GM21529 (cell line): ENCODE measurements around the gene C22orf31.

Experiments
- ATAC-seq: cut with Tn5 transposase; IDR thresholded peaks from one replicate; pipeline ENCODE4 v1.9.1; 2021; ENCODE audit not compliant: unreplicated experiment

C22orf31 gene

GRCh38 chr22:29030016-29030617 lies 31.5 kb downstream of the C22orf31 start:
- ATAC-seq: no peak

- no peak for ATAC-seq
Measured at GRCh38 chr22:29029202-29030000, 32.2 kb downstream of the C22orf31 start.

GRCh38 chr22:29028468-29028867 lies 33.2 kb downstream of the C22orf31 start:
- ATAC-seq: no peak

GRCh38 chr22:29026579-29026978 lies 35.1 kb downstream of the C22orf31 start:
- ATAC-seq: no peak

GRCh38 chr22:29023172-29023796 lies 38.3 kb downstream of the C22orf31 start:
- no peak for ATAC-seq

GRCh38 chr22:29022101-29022817 lies 39.4 kb downstream of the C22orf31 start:
- ATAC-seq: no peak

GRCh38 chr22:29018293-29019189 lies 43.1 kb downstream of the C22orf31 start:
- no peak for ATAC-seq

GRCh38 chr22:29016067-29016938 lies 45.3 kb downstream of the C22orf31 start:
- no peak for ATAC-seq

- ATAC-seq: no peak
Measured at GRCh38 chr22:29014773-29015172, 46.9 kb downstream of the C22orf31 start.

GRCh38 chr22:29014293-29014692 lies 47.3 kb downstream of the C22orf31 start:
- ATAC-seq: no peak

GRCh38 chr22:29012952-29013351 lies 48.7 kb downstream of the C22orf31 start:
- ATAC-seq: no peak

GRCh38 chr22:29012101-29012433 lies 49.6 kb downstream of the C22orf31 start:
- ATAC-seq: no peak

GRCh38 chr22:29011240-29012100 lies 50.2 kb downstream of the C22orf31 start:
- ATAC-seq: no peak

GRCh38 chr22:29009148-29009547 lies 52.5 kb downstream of the C22orf31 start:
- ATAC-seq: no peak
